GM12878 (cell line): ENCODE measurements around the gene HHAT. TPM values are rescaled to one million over a fixed set of nuclear protein-coding genes. Genes with fewer than 3 reads are reported as not detected.

Source experiments
- ATAC-seq: fragments of 200-7000 bp; cut with Tn5 transposase; 3 replicates; pipeline ENCODE4 v1.9.1; 2020; ENCODE audit warnings: mild to moderate bottlenecking, moderate library complexity
- BruUV-seq: library from RNA; stranded (reverse); fragments of 400-500 nt; replicated peaks from 2 replicates; lab custom pipeline; 2021; lab: Mats Ljungman, UMichigan
- CTCF ChIA-PET: fragments of 300-600 bp; sonication (Branson Sonifier 250); formaldehyde crosslinking; extraction: SDS; loops from one replicate; lab custom pipeline; 2021; ENCODE audit warnings: inconsistent platforms; lab: Yijun Ruan, JAX
- POLR2A ChIA-PET: fragments of 350-600 bp; formaldehyde crosslinking; extraction: SDS; loops from one replicate; lab custom pipeline; 2021; ENCODE audit warnings: inconsistent platforms; lab: Charles Lee
- RAD21 ChIA-PET: fragments of 300-600 bp; sonication (Branson Sonifier 250); formaldehyde crosslinking; loops from one replicate; lab custom pipeline; 2023; ENCODE audit warnings: antibody characterized with exemption; ENCODE audit not compliant: unreplicated experiment; lab: Charles Lee
- SMC1A ChIA-PET: fragments of 300-600 bp; sonication (Branson Sonifier 250); formaldehyde crosslinking; loops from one replicate; lab custom pipeline; 2023; ENCODE audit not compliant: unreplicated experiment, uncharacterized antibody; lab: Charles Lee
- DNase-seq: peaks from one replicate; pipeline ENCODE4 v3.0.0-alpha.2; 2011; ENCODE audit warnings: low read depth, low spot score
- FAIRE-seq: peaks from 3 replicates; lab custom pipeline; 2011; peaks lifted over from hg19 to GRCh38; lab: Jason Lieb, UNC
- H2AFZ ChIP-seq: 2 replicates; pipeline ENCODE4 v1.6.0; 2011; ENCODE audit warnings: low read depth, low read length, control low read depth; ENCODE audit not compliant: control insufficient read depth
- H3K27ac ChIP-seq: 2 replicates; pipeline ENCODE4 v1.5.1; 2011; ENCODE audit warnings: control low read depth; ENCODE audit not compliant: control insufficient read depth, insufficient read depth
- H3K27me3 ChIP-seq, 2 experiments: replicated peaks in 1 of 2; 2 replicates each; pipeline versions ENCODE4 v1.6.0 to v1.6.1; 2011; ENCODE audit warnings: low read length in 1 of 2; ENCODE audit not compliant: control insufficient read depth in 2 of 2, insufficient read depth in 2 of 2
- H3K36me3 ChIP-seq, 2 experiments: 2 replicates each; pipeline ENCODE4 v1.5.1; 2011; ENCODE audit warnings: low read length in 1 of 2; ENCODE audit not compliant: control insufficient read depth in 2 of 2, insufficient read depth in 2 of 2
- H3K4me1 ChIP-seq: 2 replicates; pipeline ENCODE4 v1.6.1; 2011; ENCODE audit warnings: mild to moderate bottlenecking, low read length, moderate library complexity, mixed read lengths; ENCODE audit not compliant: control insufficient read depth, insufficient read depth
- H3K4me2 ChIP-seq: 2 replicates; pipeline ENCODE4 v1.6.0; 2011; ENCODE audit warnings: control low read depth; ENCODE audit not compliant: control insufficient read depth, insufficient read depth
- H3K4me3 ChIP-seq: fragments of 200-600 bp; sonication (generic); 2 replicates; pipeline ENCODE4 v1.5.1; 2016
- H3K79me2 ChIP-seq: 2 replicates; pipeline ENCODE4 v1.6.0; 2011; ENCODE audit warnings: low read length; ENCODE audit not compliant: control insufficient read depth, insufficient read depth
- H3K9ac ChIP-seq: 2 replicates; pipeline ENCODE4 v1.8.0; 2011; ENCODE audit warnings: low read length, control low read depth, mixed read lengths; ENCODE audit not compliant: control insufficient read depth, insufficient read depth
- H3K9me3 ChIP-seq: replicated peaks from 3 replicates; pipeline ENCODE4 v1.5.1; 2011; ENCODE audit warnings: mild to moderate bottlenecking, low read length; ENCODE audit not compliant: control insufficient read depth, insufficient read depth
- H4K20me1 ChIP-seq: 2 replicates; pipeline ENCODE4 v1.6.0; 2011; ENCODE audit not compliant: control insufficient read depth, insufficient read depth
- BRCA1 ChIP-seq: IDR thresholded peaks from 2 replicates; pipeline ENCODE4 v1.6.1; 2011; ENCODE audit warnings: low read depth, low read length, improper control_type of control experiment
- CEBPB ChIP-seq, 2 experiments: fragments of 150-350 bp in 1 of 2; IDR thresholded peaks; 2 replicates each; pipeline ENCODE4 v1.6.1; 2012 to 2014; ENCODE audit warnings: low read depth in 2 of 2, low read length in 2 of 2, borderline replicate concordance in 1 of 2, inconsistent platforms in 1 of 2
- IKZF2 ChIP-seq, 2 experiments: fragments of 450-650 bp; IDR thresholded peaks; 2 replicates each; pipeline ENCODE4 v1.6.1; 2017; ENCODE audit warnings: mild to moderate bottlenecking in 2 of 2, moderate library complexity in 2 of 2
- KAT2A ChIP-seq: conservative IDR thresholded peaks from 2 replicates; pipeline ENCODE4 v1.6.1; 2011; ENCODE audit warnings: low read depth, low read length; ENCODE audit not compliant: control insufficient read depth
- RAD51 ChIP-seq: fragments of 450-650 bp; IDR thresholded peaks from 2 replicates; pipeline ENCODE4 v1.6.1; 2016; ENCODE audit warnings: moderate library complexity, mild to moderate bottlenecking, inconsistent platforms
- RB1 ChIP-seq: fragments of 450-650 bp; formaldehyde crosslinking; IDR thresholded peaks from 2 replicates; pipeline ENCODE4 v1.6.1; 2017; ENCODE audit warnings: mild to moderate bottlenecking, borderline replicate concordance
- SPI1 ChIP-seq: IDR thresholded peaks from 2 replicates; pipeline ENCODE4 v1.6.1; 2011; ENCODE audit warnings: low read depth, mild to moderate bottlenecking, low read length, moderate library complexity, borderline replicate concordance; ENCODE audit not compliant: insufficient read depth
- SUZ12 ChIP-seq: fragments of 200-600 bp; sonication (generic); IDR thresholded peaks from one replicate; pipeline ENCODE4 v1.6.1; 2018; ENCODE audit warnings: antibody characterized with exemption, mild to moderate bottlenecking; ENCODE audit not compliant: unreplicated experiment
- TCF12 ChIP-seq: IDR thresholded peaks from 2 replicates; pipeline ENCODE4 v1.6.1; 2011; ENCODE audit warnings: low read depth, mild to moderate bottlenecking, low read length
- TCF7 ChIP-seq: IDR thresholded peaks from 2 replicates; pipeline ENCODE4 v1.6.1; 2014; ENCODE audit warnings: antibody characterized with exemption, borderline replicate concordance
- YY1 ChIP-seq: IDR thresholded peaks from 2 replicates; pipeline ENCODE4 v1.6.1; 2011; ENCODE audit warnings: low read depth, mild to moderate bottlenecking, low read length
- ZNF217 ChIP-seq: fragments of 450-650 bp; IDR thresholded peaks from 2 replicates; pipeline ENCODE4 v1.6.1; 2017; ENCODE audit warnings: antibody characterized with exemption, mild to moderate bottlenecking
- ZZZ3 ChIP-seq: IDR thresholded peaks from 2 replicates; pipeline ENCODE4 v1.6.1; 2011; ENCODE audit warnings: low read depth; ENCODE audit not compliant: control insufficient read depth, insufficient read length
- WGBS: methylation state at CpG from one replicate; pipeline ENCODE4 v1.1.6; 2016; ENCODE audit warnings: low lambda C conversion rate; ENCODE audit not compliant: insufficient replicate concordance, insufficient coverage; ENCODE audit errors: missing lambda C conversion rate; 5-methylcytosine and 5-hydroxymethylcytosine counted together
- in situ Hi-C: fragments of 300-500 bp; cut with MboI; formaldehyde crosslinking; loops from 9 replicates; pipeline ENCODE4 v1.14.3; 2018; ENCODE audit warnings: mixed read lengths
- intact Hi-C: fragments of 100-400 bp; cut with micrococcal nuclease; formaldehyde crosslinking; loops from one replicate; pipeline ENCODE4 v1.14.2; 2022; ENCODE audit not compliant: unreplicated experiment
- polyA plus RNA-seq, 11 experiments: library from polyadenylated mRNA; depleted of rRNA in 4 of 11; unstranded in 6 of 11; stranded (reverse) in 5 of 11; fragments of >200 nt; fragmentation: Nextera tagmentation in 4 of 11; fragmentation: Illumina TruSeq in 1 of 11; extraction: Ambion mirVana in 4 of 11; extraction: Trizol in 1 of 11; gene quantifications; 1 replicate in 1 of 11; 2 replicates in 10 of 11; pipeline versions ENCODE4 v1.2.1 to v1.2.3, GENCODE V29; 2011 to 2016; ENCODE audit warnings: inconsistent platforms in 2 of 11, missing spikeins in 2 of 11, low read depth in 1 of 11
- total RNA-seq, 4 experiments: library from RNA; depleted of rRNA in 3 of 4; stranded (reverse); fragments of >200 nt in 3 of 4; fragmentation: Illumina TruSeq in 1 of 4; extraction: Trizol in 1 of 4; gene quantifications; 2 replicates each; pipeline versions ENCODE4 v1.2.1 to v1.2.3, GENCODE V29; 2013 to 2021
- TF ChIP-seq, protein P1 (sequence below): fragments of 450-650 bp; IDR thresholded peaks from 2 replicates; pipeline ENCODE4 v1.6.1; 2017; ENCODE audit warnings: mild to moderate bottlenecking, low read depth, inconsistent platforms; ENCODE audit not compliant: poor library complexity, severe bottlenecking
- TF ChIP-seq, protein P2 (sequence below): fragments of 450-650 bp; IDR thresholded peaks from 2 replicates; pipeline ENCODE4 v1.6.1; 2017; ENCODE audit warnings: antibody characterized with exemption, mild to moderate bottlenecking, moderate library complexity
- TF ChIP-seq, protein P3 (sequence below): IDR thresholded peaks from 2 replicates; pipeline ENCODE4 v1.6.1; 2012; ENCODE audit warnings: low read depth, low read length, improper control_type of control experiment

The HHAT gene
- total and polyA plus RNA-seq, 10 of the 15 experiments (the other 5 are each of a cell fraction or from before 2014, with no cell fraction given): 1.2 to 37.6 (median 2.6) TPM

DNA sequence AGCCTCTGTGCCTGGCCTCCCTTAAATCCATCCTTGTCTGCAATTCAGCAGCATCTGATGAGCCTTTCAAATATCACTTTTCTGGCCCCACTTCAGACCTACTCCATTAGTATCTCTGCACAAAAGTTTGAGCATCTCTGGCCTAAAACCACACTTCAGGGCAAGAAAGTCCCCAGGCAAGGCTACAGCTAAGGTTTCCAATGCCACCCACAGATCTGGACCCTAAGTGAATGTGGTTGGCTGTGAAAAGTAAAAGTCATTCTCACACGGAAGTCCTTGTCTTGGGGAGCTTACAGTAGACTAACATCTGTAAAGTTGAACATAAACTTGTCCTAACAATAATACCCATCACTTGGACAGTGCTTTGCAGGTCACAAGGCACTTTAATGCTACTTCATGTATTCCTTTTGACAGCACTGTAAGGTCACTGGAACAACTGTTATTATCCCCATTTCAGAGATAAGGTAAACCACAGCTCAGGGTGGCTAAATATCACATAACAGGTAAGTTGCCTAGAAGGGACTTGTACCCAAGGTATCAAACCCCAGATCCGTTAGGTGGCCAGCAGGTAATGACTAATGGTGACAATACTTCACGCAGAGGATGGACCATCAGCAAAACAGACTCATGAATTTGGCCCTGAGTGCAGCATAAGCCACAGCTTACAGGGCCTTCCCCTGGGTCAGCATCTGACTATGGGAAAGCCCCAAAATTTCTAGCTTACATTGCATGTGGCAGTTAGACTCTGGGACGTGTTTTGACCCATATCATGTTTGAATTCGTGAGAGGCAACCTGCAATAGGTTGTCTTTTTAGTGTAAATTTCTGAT, 356.0 kb downstream of the HHAT start (continued):
- TF ChIP-seq CEBPB (IDR thresholded peaks at IDR 0.05; ENCODE audit: borderline replicate concordance in 1 of 2, low read depth in 2 of 2, low read length in 2 of 2) (no peak), ZNF217 (0 out of 2 replicates have a peak, but pooled peaks have one; percentile 50), KAT2A (no peak), TCF12 (no peak), YY1 (no peak), RAD51 (0 out of 2 replicates have a peak, but pooled peaks have one; percentile 10), SUZ12 (no peak)
- TF ChIP-seq, protein P1, sequence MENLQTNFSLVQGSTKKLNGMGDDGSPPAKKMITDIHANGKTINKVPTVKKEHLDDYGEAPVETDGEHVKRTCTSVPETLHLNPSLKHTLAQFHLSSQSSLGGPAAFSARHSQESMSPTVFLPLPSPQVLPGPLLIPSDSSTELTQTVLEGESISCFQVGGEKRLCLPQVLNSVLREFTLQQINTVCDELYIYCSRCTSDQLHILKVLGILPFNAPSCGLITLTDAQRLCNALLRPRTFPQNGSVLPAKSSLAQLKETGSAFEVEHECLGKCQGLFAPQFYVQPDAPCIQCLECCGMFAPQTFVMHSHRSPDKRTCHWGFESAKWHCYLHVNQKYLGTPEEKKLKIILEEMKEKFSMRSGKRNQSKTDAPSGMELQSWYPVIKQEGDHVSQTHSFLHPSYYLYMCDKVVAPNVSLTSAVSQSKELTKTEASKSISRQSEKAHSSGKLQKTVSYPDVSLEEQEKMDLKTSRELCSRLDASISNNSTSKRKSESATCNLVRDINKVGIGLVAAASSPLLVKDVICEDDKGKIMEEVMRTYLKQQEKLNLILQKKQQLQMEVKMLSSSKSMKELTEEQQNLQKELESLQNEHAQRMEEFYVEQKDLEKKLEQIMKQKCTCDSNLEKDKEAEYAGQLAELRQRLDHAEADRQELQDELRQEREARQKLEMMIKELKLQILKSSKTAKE: peak; percentile 15

- peaks cover 19% of the 10 kb centered on the region for H3K4me1 ChIP-seq
- in situ Hi-C loops: no loop called here
- ChIA-PET CTCF (interaction anchor here (1.1 to 2.3 kb wide), 2 partner anchors 10 kb away, joined by 3 to 13 read pairs; no protein-coding TSS in a partner anchor), POLR2A (interaction anchor here (1.0 to 1.1 kb wide), 3 partner anchors 9 to 342 kb away, joined by 3 to 5 read pairs (median 3); no protein-coding TSS in a partner anchor), RAD21 (interaction anchor here (1.1 to 3.0 kb wide), 9 partner anchors 9 to 352 kb away, joined by 3 to 12 read pairs (median 4); no protein-coding TSS in a partner anchor), SMC1A (interaction anchor here (0.8 to 3.7 kb wide), 12 partner anchors 8 to 450 kb away, joined by 3 to 16 read pairs (median 4); no protein-coding TSS in a partner anchor)
- peak overlapping the region; percentile 2; the same call in 1 of the 2 replicates for H3K4me2 ChIP-seq
- H3K27me3 ChIP-seq: no peaks in the 10 kb centered on the region
- FAIRE-seq: no peak
- no peaks in the 10 kb centered on the region for H4K20me1 ChIP-seq
- H2AFZ ChIP-seq: no peak overlapping the region; the same call in 1 of the 2 replicates
- H3K36me3 ChIP-seq: no peaks in the 10 kb centered on the region
- 16% methylated on average over 3 of the region's 3 CpGs for WGBS
- ATAC-seq: no peak; the same call in 1 of the 3 replicates
- H3K9ac ChIP-seq: peak overlapping the region; percentile 52
- BruUV-seq: no TSS peak
- H3K79me2 ChIP-seq: no peaks in the 10 kb centered on the region
- no peaks in the 10 kb centered on the region for H3K9me3 ChIP-seq
- intact Hi-C loops: loop anchor here (10.0 kb wide), 1 partner anchor 280 kb away; no protein-coding TSS in a partner anchor
- H3K27ac ChIP-seq: peak overlapping the region; percentile 70
- no peak overlapping the region for H3K4me3 ChIP-seq
- no peak for DNase-seq
- no peak for TF ChIP-seq SPI1
- TF ChIP-seq RB1: no peak
- TF ChIP-seq, protein P2, sequence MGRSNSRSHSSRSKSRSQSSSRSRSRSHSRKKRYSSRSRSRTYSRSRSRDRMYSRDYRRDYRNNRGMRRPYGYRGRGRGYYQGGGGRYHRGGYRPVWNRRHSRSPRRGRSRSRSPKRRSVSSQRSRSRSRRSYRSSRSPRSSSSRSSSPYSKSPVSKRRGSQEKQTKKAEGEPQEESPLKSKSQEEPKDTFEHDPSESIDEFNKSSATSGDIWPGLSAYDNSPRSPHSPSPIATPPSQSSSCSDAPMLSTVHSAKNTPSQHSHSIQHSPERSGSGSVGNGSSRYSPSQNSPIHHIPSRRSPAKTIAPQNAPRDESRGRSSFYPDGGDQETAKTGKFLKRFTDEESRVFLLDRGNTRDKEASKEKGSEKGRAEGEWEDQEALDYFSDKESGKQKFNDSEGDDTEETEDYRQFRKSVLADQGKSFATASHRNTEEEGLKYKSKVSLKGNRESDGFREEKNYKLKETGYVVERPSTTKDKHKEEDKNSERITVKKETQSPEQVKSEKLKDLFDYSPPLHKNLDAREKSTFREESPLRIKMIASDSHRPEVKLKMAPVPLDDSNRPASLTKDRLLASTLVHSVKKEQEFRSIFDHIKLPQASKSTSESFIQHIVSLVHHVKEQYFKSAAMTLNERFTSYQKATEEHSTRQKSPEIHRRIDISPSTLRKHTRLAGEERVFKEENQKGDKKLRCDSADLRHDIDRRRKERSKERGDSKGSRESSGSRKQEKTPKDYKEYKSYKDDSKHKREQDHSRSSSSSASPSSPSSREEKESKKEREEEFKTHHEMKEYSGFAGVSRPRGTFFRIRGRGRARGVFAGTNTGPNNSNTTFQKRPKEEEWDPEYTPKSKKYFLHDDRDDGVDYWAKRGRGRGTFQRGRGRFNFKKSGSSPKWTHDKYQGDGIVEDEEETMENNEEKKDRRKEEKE: no peak
- TF ChIP-seq ZZZ3: no peak
- TF ChIP-seq IKZF2 (IDR thresholded peaks at IDR 0.05): no peak
- no peak for TF ChIP-seq BRCA1
- TF ChIP-seq, protein P3, sequence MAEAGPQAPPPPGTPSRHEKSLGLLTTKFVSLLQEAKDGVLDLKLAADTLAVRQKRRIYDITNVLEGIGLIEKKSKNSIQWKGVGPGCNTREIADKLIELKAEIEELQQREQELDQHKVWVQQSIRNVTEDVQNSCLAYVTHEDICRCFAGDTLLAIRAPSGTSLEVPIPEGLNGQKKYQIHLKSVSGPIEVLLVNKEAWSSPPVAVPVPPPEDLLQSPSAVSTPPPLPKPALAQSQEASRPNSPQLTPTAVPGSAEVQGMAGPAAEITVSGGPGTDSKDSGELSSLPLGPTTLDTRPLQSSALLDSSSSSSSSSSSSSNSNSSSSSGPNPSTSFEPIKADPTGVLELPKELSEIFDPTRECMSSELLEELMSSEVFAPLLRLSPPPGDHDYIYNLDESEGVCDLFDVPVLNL: no peak
- TF ChIP-seq TCF7: no peak
These were observed 356.6 kb downstream of the HHAT start for GRCh38 chr1:210685295-210685650.
